ENCODE data around the gene PROCR. TPM values are rescaled to one million over a fixed set of nuclear protein-coding genes. Genes with fewer than 3 reads are reported as not detected.

The PROCR gene
- total and polyA plus RNA-seq, 4 donors = 14.4 to 31.0 (median 24.4) TPM

GRCh38 chr20:35134472-35134871 lies 37.4 kb upstream of the PROCR start:
- DNase-seq (peak in 1 of 3 donors; percentile 3), ATAC-seq (ENCODE audit: insufficient read depth, low FRiP score) (no peak)
- TF ChIP-seq CTCF (IDR thresholded peaks at IDR 0.05; ENCODE audit: control extremely low read depth, extremely low read depth) = no peak
- Histone ChIP-seq H3K4me3 (no peak overlapping the region), H3K27me3 (ENCODE audit: control insufficient read depth in 3 of 3, insufficient read depth in 3 of 3, low read length in 2 of 3) (no peaks in the 10 kb centered on the region), H3K9ac (ENCODE audit: insufficient read depth in 1 of 2, low read length in 2 of 2) (no peak overlapping the region), H3K27ac (ENCODE audit: low read depth in 1 of 2, low read length in 1 of 2) (peak overlapping the region; percentile 27 to 67), H3K9me3 (ENCODE audit: control insufficient read depth in 4 of 4, insufficient read depth in 3 of 4, low read length in 3 of 4) (peaks cover 0 to 2% (median 0%) of the 10 kb centered on the region in 4 donors), H3K4me1 (ENCODE audit: control insufficient read depth in 5 of 5, insufficient read depth in 5 of 5, low read length in 5 of 5) (no peaks in the 10 kb centered on the region), H3K36me3 (ENCODE audit: control insufficient read depth in 4 of 4, insufficient read depth in 4 of 4, low read length in 4 of 4) (peaks cover 11 to 49% (median 19%) of the 10 kb centered on the region in 4 donors)
- 84 to 87% methylated on average over 9 of the region's 9 CpGs for WGBS, 2 donors

GRCh38 chr20:35134880-35135279 lies 37.0 kb upstream of the PROCR start:
- H3K4me1 ChIP-seq (ENCODE audit: control insufficient read depth in 5 of 5, insufficient read depth in 5 of 5, low read length in 5 of 5) = no peaks in the 10 kb centered on the region
- ATAC-seq (ENCODE audit: insufficient read depth, low FRiP score) (no peak), DNase-seq (no peak)
- WGBS, 2 donors = 87 to 93% methylated on average over 6 of the region's 6 CpGs
- no peak overlapping the region for H3K4me3 ChIP-seq
- H3K27ac ChIP-seq (ENCODE audit: low read depth in 1 of 2, low read length in 1 of 2) = peak overlapping the region; percentile 50 to 67
- H3K9ac ChIP-seq (ENCODE audit: insufficient read depth in 1 of 2, low read length in 2 of 2) = no peak overlapping the region
- H3K27me3 ChIP-seq (ENCODE audit: control insufficient read depth in 3 of 3, insufficient read depth in 3 of 3, low read length in 2 of 3) = no peaks in the 10 kb centered on the region
- peaks cover 0 to 2% (median 0%) of the 10 kb centered on the region in 4 donors for H3K9me3 ChIP-seq (ENCODE audit: control insufficient read depth in 4 of 4, insufficient read depth in 3 of 4, low read length in 3 of 4)
- no peak for TF ChIP-seq CTCF (IDR thresholded peaks at IDR 0.05; ENCODE audit: control extremely low read depth, extremely low read depth)
- peaks cover 11 to 49% (median 19%) of the 10 kb centered on the region in 4 donors for H3K36me3 ChIP-seq (ENCODE audit: control insufficient read depth in 4 of 4, insufficient read depth in 4 of 4, low read length in 4 of 4)

- 86 to 90% methylated on average over 11 of the region's 11 CpGs for WGBS, 2 donors
- ATAC-seq (ENCODE audit: insufficient read depth, low FRiP score) (peak; percentile 42), DNase-seq (no peak)
- Histone ChIP-seq H3K36me3 (ENCODE audit: control insufficient read depth in 4 of 4, insufficient read depth in 4 of 4, low read length in 4 of 4) (peaks cover 11 to 45% (median 18%) of the 10 kb centered on the region in 4 donors), H3K9ac (ENCODE audit: insufficient read depth in 1 of 2, low read length in 2 of 2) (no peak overlapping the region), H3K9me3 (ENCODE audit: control insufficient read depth in 4 of 4, insufficient read depth in 3 of 4, low read length in 3 of 4) (peaks cover 0 to 2% (median 0%) of the 10 kb centered on the region in 4 donors), H3K27ac (ENCODE audit: low read depth in 1 of 2, low read length in 1 of 2) (peak overlapping the region in 1 of 2 donors; percentile 51), H3K4me3 (no peak overlapping the region), H3K27me3 (ENCODE audit: control insufficient read depth in 3 of 3, insufficient read depth in 3 of 3, low read length in 2 of 3) (no peaks in the 10 kb centered on the region), H3K4me1 (ENCODE audit: control insufficient read depth in 5 of 5, insufficient read depth in 5 of 5, low read length in 5 of 5) (no peaks in the 10 kb centered on the region)
- TF ChIP-seq CTCF (IDR thresholded peaks at IDR 0.05; ENCODE audit: control extremely low read depth, extremely low read depth) = no peak
Observed at GRCh38 chr20:35135867-35136586, 35.8 kb upstream of the PROCR start.

Measured in lung (tissue), 12 donors.